Measurements from ENCODE around the gene ZNF689. TPM values are rescaled to one million over a fixed set of nuclear protein-coding genes. Genes with fewer than 3 reads are reported as not detected.

ZNF689 gene
- total RNA-seq, 3 donors from 2014 or later (not counting 1 experiment from before 2014, with no cell fraction given): 8.8 to 9.3 (median 9.1) TPM

DNA sequence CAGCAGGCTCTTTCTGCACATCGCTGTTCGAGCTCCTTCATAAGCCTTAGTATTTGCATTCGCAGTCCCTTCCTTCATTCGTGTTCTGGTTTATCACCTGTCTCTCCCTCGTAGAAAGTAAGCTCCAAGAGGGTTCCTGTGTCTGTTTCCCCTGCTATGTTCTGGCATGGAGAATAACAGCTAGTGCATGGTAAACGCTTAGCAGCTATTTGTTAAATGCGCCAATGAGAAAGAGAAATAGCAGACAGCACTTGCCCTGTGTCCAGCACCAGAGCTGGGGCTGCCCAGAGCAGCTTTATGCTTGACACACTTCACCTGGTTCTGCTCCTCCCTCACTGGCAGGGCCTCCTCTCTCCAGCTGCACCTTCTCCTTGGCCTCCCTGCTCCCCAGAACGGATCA, 44.2 kb downstream of the ZNF689 start:
- peaks cover 0 to 4% of the 10 kb centered on the region in 2 donors for H3K27me3 Mint-ChIP-seq (ENCODE audit: low read depth in 2 of 2)
- no peak for DNase-seq
- peaks cover 19 to 22% of the 10 kb centered on the region in 2 donors for H3K4me1 Mint-ChIP-seq
- Histone ChIP-seq H3K36me3 (ENCODE audit: control insufficient read depth, insufficient read depth, low read length) (no peaks in the 10 kb centered on the region), H3K27me3 (ENCODE audit: control insufficient read depth, insufficient read depth, low read length) (no peaks in the 10 kb centered on the region), H3K4me1 (ENCODE audit: control insufficient read depth, insufficient read depth, low read length) (peaks cover 41% of the 10 kb centered on the region), H3K27ac (ENCODE audit: low read length) (no peak overlapping the region), H3K4me3 (ENCODE audit: low read length) (no peak overlapping the region), H3K9me3 (ENCODE audit: control insufficient read depth, insufficient read depth, low read length) (no peaks in the 10 kb centered on the region)
- no peak for ATAC-seq
- H3K36me3 Mint-ChIP-seq: no peaks in the 10 kb centered on the region
- no peak overlapping the region for H3K4me3 Mint-ChIP-seq
- H3K9me3 Mint-ChIP-seq: no peaks in the 10 kb centered on the region
- TF ChIP-seq, protein P1, sequence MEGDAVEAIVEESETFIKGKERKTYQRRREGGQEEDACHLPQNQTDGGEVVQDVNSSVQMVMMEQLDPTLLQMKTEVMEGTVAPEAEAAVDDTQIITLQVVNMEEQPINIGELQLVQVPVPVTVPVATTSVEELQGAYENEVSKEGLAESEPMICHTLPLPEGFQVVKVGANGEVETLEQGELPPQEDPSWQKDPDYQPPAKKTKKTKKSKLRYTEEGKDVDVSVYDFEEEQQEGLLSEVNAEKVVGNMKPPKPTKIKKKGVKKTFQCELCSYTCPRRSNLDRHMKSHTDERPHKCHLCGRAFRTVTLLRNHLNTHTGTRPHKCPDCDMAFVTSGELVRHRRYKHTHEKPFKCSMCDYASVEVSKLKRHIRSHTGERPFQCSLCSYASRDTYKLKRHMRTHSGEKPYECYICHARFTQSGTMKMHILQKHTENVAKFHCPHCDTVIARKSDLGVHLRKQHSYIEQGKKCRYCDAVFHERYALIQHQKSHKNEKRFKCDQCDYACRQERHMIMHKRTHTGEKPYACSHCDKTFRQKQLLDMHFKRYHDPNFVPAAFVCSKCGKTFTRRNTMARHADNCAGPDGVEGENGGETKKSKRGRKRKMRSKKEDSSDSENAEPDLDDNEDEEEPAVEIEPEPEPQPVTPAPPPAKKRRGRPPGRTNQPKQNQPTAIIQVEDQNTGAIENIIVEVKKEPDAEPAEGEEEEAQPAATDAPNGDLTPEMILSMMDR (IDR thresholded peaks at IDR 0.05): no peak
- WGBS (ENCODE audit: insufficient coverage): 89% methylated on average over 8 of the region's 8 CpGs
- intact Hi-C loops (cut with micrococcal nuclease): no loop called here
- H3K27ac Mint-ChIP-seq: peak overlapping the region in 1 of 2 donors; percentile 36

DNA sequence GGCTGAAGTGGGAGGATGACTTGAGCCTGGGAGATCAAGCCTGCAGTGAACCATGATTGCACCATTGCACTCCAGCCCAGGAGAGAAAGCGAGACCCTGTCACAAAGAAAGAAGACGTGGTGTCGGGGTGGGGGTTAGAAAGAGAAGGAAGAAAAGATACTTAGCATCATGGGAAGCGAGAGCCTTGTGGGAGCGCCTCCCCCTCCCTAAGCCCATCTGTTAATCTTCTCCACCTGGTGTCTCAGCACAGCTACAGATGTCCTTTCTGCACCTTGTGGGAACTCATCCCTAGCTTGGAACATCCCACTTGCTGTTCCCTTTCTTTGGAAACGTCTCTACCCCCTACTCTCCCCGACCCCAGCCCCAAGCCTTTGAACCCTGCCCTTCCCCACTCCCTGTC, 44.7 kb downstream of the ZNF689 start:
- Mint-ChIP-seq H3K36me3 (no peaks in the 10 kb centered on the region), H3K27me3 (ENCODE audit: low read depth in 2 of 2) (peaks cover 0 to 4% of the 10 kb centered on the region in 2 donors), H3K4me3 (no peak overlapping the region), H3K4me1 (peaks cover 19 to 21% of the 10 kb centered on the region in 2 donors), H3K9me3 (no peaks in the 10 kb centered on the region), H3K27ac (no peak overlapping the region)
- no peaks in the 10 kb centered on the region for H3K27me3 ChIP-seq (ENCODE audit: control insufficient read depth, insufficient read depth, low read length)
- H3K27ac ChIP-seq (ENCODE audit: low read length): no peak overlapping the region
- DNase-seq (no peak), ATAC-seq (no peak)
- TF ChIP-seq, protein P1 (IDR thresholded peaks at IDR 0.05): no peak
- peaks cover 39% of the 10 kb centered on the region for H3K4me1 ChIP-seq (ENCODE audit: control insufficient read depth, insufficient read depth, low read length)
- H3K36me3 ChIP-seq (ENCODE audit: control insufficient read depth, insufficient read depth, low read length): no peaks in the 10 kb centered on the region
- 75% methylated on average over 7 of the region's 7 CpGs for WGBS (ENCODE audit: insufficient coverage)
- no peaks in the 10 kb centered on the region for H3K9me3 ChIP-seq (ENCODE audit: control insufficient read depth, insufficient read depth, low read length)
- no peak overlapping the region for H3K4me3 ChIP-seq (ENCODE audit: low read length)
- intact Hi-C loops (cut with micrococcal nuclease): no loop called here

DNA sequence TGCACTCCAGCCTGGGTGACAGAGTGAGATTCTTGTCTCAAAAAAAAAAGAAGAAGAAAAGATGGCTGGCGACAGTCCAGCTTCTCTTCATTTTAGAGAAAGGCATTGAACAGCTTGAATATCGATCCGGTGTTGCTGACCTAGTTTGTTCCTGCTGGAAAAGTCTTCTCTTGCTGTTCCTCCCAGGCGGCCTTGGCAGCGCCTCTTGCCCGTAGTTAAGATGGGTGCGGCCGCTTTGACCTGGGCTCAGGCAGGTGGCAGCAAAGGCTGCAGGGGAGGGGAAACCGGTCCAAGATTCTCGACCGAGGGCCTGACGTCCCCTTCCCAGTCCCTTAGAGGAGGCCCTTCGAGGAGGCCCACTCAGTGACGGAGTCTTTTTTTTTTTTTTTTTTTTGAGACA, 48.2 kb downstream of the ZNF689 start:
- ATAC-seq (no peak), DNase-seq (no peak)
- Histone ChIP-seq H3K36me3 (ENCODE audit: control insufficient read depth, insufficient read depth, low read length) (no peaks in the 10 kb centered on the region), H3K27me3 (ENCODE audit: control insufficient read depth, insufficient read depth, low read length) (no peaks in the 10 kb centered on the region), H3K9me3 (ENCODE audit: control insufficient read depth, insufficient read depth, low read length) (no peaks in the 10 kb centered on the region), H3K4me3 (ENCODE audit: low read length) (peak overlapping the region; percentile 54), H3K4me1 (ENCODE audit: control insufficient read depth, insufficient read depth, low read length) (peaks cover 30% of the 10 kb centered on the region), H3K27ac (ENCODE audit: low read length) (peak overlapping the region; percentile 76)
- H3K9me3 Mint-ChIP-seq: no peaks in the 10 kb centered on the region
- peaks cover 25 to 28% of the 10 kb centered on the region in 2 donors for H3K4me1 Mint-ChIP-seq
- 97% methylated on average over 14 of the region's 14 CpGs for WGBS (ENCODE audit: insufficient coverage)
- H3K4me3 Mint-ChIP-seq: peak overlapping the region; percentile 93
- peaks cover 0 to 4% of the 10 kb centered on the region in 2 donors for H3K27me3 Mint-ChIP-seq (ENCODE audit: low read depth in 2 of 2)
- intact Hi-C loops (cut with micrococcal nuclease): no loop called here
- peak overlapping the region; percentile 89 to 92 for H3K27ac Mint-ChIP-seq
- H3K36me3 Mint-ChIP-seq: no peaks in the 10 kb centered on the region
- TF ChIP-seq, protein P1 (IDR thresholded peaks at IDR 0.05): no peak

Data from natural killer cell (primary cell).